Amniotic stem cell (primary cell): ENCODE data around the gene PLCH1.
A peak's percentile ranks its signal among the peaks of the same experiment; 100 is the strongest.
"Not testable (repeated sequence)": the region's sequence is repeated elsewhere in the genome, so short reads cannot be mapped to it uniquely, and the experiment has no call there.

ENCODE experiments used
- DNase-seq: peaks from one replicate; lab custom pipeline; 2025; lab: John Stamatoyannopoulos, UW

Gene PLCH1

DNA sequence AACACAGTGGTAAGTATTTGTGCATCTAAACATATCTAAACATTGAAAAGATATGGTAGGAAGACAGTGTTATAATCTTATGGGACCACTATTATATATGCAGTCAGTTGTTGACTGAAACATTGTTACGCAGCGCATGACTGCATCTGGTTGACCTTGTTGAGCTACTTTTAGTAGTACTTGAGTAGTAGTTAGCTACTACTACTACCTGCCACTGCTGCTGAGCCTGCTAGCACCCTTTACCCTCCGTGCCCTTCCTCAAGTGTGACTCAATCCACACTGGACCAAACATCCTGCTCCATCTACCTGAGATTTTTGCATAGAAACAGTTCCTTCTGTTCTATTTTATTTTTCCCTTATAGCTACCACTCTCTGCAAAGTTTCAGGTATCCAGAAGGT lies 327.8 kb downstream of the PLCH1 start:
- no peak for DNase-seq

- DNase-seq, result peak; percentile 54
Observed at GRCh38 chr3:155416500-155417118, 328.3 kb downstream of the PLCH1 start.

GRCh38 chr3:155412904-155413303 lies 332.0 kb downstream of the PLCH1 start:
- DNase-seq, result no peak

- no peak for DNase-seq
Observed at GRCh38 chr3:155411500-155412223, 333.2 kb downstream of the PLCH1 start.

GRCh38 chr3:155409336-155409735 lies 335.5 kb downstream of the PLCH1 start:
- no peak for DNase-seq

DNA sequence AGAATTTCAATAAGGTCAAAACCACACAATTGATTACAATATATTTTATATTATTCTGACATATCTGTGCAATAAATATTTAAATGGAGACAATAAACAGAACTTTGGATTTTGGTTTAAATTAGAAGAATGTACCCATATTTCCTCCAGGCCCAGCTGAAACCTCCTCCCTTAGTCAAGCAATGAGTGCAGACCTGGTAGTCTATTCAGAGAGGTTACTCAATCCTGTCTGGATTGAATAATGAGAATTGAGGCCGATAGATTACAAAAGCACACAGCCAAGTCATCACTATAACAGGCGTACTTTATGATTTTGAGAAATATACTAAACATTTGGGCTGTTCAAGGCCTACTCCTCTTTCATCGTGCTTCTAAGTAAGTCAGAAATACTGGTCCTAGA lies 336.9 kb downstream of the PLCH1 start:
- no peak for DNase-seq

GRCh38 chr3:155407331-155407730 lies 337.5 kb downstream of the PLCH1 start:
- no peak for DNase-seq

DNA sequence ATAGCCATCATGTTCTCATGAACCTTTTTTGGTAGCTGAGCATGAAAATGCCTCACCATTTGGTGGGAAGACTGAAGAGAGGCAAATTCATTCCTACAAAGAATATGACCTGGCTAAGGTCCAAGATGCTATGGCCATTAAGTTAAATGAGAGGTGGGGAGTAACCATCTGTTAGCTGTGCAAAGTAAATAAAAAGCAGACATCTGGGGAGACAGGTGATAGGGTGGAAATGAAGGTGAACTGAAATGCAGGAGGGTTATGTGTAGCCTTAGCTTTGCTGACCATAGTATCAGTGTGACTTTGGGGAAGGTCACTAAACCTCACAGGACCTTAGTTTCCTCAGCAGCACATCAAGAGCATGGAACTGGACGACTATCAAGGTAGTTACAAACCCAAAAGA lies 340.4 kb downstream of the PLCH1 start:
- DNase-seq, result no peak

DNA sequence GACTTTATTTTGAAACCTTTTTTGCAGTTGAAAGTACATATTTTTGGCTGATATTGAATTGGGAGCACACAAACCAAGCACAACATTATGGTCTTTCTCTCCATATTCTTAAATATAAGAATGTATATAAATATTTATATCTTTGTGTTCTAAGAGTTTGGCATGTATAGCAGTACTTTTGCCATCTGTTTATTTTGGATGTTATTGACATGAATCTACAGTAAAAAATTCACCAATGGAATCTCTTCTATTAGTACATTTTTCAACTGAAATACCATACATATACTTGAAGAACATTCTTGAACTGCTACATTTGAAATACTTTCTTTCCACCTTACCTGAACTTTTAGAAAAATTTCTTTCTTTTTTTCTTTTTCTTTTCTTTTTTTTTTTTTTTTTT lies 342.2 kb downstream of the PLCH1 start:
- no peak for DNase-seq

- no peak for DNase-seq
Observed at GRCh38 chr3:155398046-155398445, 346.8 kb downstream of the PLCH1 start.

- DNase-seq, result not testable (repeated sequence)
Observed at GRCh38 chr3:155394896-155395295, 350.0 kb downstream of the PLCH1 start.

GRCh38 chr3:155394240-155394639 lies 350.6 kb downstream of the PLCH1 start:
- DNase-seq, result no peak

DNA sequence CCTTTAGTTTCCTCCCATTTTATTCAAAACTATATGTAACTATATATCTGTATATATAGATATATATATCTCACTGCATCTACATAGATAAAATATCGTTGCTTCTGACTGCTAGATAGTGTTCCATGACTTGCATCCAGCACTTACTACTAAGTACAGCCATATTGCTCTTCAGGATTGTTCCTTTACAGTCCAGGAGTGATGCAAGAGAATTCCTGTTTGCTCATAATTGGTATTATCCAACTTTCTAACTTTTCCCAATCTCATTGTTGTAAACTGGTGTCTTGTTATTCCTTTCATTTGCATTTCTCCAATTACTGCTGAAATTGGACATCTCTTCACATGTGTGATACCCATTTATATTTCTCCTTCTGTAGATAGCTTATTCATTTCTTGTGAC lies 351.6 kb downstream of the PLCH1 start:
- no peak for DNase-seq

GRCh38 chr3:155392138-155392537 lies 352.7 kb downstream of the PLCH1 start:
- no peak for DNase-seq

- DNase-seq, result peak; percentile 32
Observed at GRCh38 chr3:155391551-155391958, 353.3 kb downstream of the PLCH1 start.

GRCh38 chr3:155391104-155391503 lies 353.8 kb downstream of the PLCH1 start:
- peak; percentile 44 for DNase-seq

DNA sequence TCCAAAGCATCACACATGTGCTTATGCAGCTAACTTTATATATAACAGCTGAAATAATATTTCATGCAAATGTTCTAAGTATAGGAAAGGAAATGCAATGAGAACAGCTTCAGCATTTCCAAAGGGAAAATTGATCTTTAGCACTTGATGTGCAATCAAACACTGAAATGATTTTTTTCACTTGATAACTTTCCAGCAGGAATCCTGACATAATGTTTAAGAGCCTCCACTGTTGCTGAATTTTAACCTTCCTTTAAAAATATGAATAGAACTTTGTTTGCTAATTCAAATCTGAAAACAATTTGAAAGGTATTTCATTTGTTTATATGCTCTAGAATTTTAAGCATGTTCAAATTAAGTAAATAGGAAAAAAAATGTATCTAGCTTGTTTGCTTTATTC lies 354.5 kb downstream of the PLCH1 start:
- DNase-seq, result no peak

- no peak for DNase-seq
Observed at GRCh38 chr3:155388417-155388816, 356.5 kb downstream of the PLCH1 start.

DNA sequence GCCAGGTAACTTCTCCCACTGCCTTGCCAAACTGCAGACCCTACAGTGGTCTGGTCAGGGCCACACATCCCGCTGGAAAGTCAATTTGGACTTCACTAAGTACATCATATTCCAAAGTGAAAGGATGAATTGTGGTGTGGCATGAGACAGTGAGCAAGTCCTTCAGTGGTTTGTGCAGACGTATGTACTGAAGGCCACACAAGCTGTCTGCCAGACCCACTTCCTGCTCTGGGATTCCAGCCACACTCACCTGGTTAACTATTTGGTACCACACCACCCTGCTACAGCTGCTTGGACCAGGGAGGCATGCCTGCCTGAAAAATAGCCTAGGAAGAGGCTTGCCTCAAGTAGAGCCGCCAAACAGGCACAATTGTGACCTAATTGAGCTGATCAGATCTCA lies 357.3 kb downstream of the PLCH1 start:
- DNase-seq, result no peak

DNA sequence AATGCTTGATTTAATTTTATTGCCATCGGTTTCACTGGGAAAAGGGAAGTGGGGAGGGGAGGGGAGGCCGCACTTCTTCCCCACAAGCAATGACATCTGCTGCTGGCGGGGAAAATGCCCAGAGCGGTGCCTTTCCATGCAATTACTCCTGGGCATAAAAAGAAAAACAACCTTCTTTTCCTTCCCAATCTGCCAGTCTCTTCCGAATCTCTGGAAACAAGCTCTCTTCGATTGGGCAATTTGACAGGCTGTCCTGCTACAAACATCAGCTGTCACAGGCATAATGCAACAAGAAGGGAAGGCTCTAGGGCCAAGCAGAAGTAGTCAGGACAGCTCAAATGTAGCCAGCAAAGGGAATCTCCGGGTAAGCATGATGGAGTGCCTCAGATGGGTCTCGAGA lies 358.0 kb downstream of the PLCH1 start:
- DNase-seq, result no peak

DNA sequence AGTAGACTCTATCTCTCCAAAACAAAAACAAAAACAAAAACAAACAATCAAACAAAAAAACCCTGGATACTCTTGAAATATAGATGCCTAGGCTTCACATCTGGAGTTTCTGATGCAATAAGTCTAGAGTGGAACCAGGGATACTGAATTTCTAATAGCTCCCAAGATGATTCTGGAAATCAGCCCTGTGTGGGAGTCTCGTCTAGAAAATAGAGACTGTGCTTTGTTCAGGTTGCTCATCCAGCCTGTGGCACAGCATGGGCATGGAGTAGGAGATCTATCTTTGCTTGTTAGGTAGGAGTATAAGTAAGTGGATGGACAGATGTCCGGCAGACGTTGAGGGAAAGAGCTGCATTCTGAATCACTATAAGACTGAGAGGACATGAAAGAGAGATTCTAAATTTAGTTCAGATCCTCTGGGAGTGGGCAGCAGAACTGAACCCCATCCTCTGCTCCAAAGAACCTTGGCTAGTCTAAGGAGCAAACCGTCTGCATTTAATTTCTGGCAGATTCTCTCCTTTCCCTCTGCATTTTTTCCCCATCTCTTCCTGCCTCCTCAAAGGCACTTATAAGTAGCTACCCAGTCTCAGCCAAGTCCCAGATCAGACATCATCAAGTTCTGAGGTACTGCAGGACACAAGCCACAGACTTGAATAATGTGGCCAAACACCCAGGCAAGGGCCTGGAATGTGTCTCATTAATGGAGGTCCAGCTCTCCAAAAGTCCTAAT lies 358.8 kb downstream of the PLCH1 start:
- DNase-seq, result no peak

DNA sequence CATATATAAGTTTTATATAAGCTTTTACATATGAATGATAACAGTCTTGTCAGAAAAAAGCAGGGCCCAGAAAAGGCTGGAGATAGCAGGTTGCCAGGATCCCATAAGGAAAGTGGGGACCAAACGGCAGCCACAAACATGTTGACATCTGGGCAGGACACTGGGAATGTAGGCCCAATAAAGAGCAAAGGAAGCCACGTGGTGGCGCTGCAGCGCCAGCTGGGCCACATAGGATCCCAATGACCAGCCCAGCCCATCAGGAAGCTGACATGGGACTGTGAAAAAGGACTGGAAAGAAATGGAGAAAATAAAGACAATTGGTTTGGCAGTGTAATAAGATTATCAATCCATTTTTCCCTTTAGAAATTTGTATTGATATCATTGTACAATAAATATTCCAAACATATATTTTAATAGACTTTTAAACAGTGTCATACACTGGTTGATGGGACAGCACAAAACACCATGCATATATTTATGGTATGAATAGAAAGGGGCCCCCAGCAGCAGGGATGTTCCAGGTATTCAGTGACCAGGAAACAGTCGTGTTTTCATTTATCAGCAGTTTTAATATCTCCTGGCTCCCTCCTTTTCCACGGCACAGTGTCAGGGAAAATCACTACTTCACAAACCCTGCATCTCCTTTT lies 362.4 kb downstream of the PLCH1 start:
- peak; percentile 53 for DNase-seq

DNA sequence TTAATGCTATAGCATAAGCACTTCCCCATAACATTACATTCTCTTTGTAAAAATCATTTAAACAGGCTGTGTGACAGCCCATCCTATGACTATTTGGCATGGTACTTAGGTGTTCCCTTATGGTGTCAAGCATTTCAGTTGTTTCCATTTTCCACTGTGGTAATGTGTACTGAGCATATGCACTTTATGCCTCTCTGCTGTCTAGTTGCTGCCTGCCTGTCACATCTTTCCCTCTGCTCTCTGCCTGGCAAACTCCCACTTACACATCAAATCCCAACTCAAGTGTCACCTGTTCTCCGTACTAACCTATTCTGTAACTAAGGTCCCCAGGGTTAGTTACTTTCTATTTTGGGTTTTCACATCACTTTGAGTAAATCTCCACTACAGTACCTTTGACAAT lies 367.0 kb downstream of the PLCH1 start:
- no peak for DNase-seq
